ENCODE data around the gene XIRP2.

DNA sequence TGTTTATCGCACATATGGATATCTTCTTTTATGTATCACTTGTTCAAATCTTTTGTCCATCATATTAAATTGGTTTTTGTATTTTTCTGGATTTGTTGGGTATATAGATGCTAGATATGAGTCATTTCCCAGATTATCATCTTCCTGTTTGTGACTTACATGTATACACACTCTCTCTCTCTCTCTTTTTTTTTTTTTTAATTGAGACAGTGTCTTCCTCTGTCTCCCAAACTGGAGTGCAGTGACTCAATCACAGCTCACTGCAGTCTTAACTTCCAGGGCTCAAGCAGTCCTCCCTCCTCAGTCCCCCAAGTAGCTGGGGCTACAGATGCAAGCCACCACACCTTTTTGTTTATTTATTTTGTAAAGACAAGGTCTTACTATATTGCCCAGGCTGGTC lies 43.8 kb downstream of the XIRP2 start:
- no peak for TF ChIP-seq POLR2AphosphoS5 (IDR thresholded peaks at IDR 0.05)
- TF ChIP-seq POLR2A (IDR thresholded peaks at IDR 0.05) = no peak
- TF ChIP-seq, protein P1, sequence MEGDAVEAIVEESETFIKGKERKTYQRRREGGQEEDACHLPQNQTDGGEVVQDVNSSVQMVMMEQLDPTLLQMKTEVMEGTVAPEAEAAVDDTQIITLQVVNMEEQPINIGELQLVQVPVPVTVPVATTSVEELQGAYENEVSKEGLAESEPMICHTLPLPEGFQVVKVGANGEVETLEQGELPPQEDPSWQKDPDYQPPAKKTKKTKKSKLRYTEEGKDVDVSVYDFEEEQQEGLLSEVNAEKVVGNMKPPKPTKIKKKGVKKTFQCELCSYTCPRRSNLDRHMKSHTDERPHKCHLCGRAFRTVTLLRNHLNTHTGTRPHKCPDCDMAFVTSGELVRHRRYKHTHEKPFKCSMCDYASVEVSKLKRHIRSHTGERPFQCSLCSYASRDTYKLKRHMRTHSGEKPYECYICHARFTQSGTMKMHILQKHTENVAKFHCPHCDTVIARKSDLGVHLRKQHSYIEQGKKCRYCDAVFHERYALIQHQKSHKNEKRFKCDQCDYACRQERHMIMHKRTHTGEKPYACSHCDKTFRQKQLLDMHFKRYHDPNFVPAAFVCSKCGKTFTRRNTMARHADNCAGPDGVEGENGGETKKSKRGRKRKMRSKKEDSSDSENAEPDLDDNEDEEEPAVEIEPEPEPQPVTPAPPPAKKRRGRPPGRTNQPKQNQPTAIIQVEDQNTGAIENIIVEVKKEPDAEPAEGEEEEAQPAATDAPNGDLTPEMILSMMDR (IDR thresholded peaks at IDR 0.05) = no peak

Data from prostate gland (tissue), 2 donors.